Subcutaneous abdominal adipose tissue (tissue), 5 donors: ENCODE measurements around the gene CWH43.

Experiments
- H3K27ac ChIP-seq: one replicate; pipeline ENCODE4 v1.7.0; 2013; ENCODE audit warnings: low read depth, mild to moderate bottlenecking, inconsistent platforms, low read length, moderate library complexity
- H3K27me3 ChIP-seq, 5 donors: one replicate each; pipeline ENCODE4 v1.7.0; 2013; ENCODE audit warnings: low read length in 5 of 5, inconsistent platforms in 1 of 5; ENCODE audit not compliant: control insufficient read depth in 5 of 5, insufficient read depth in 4 of 5
- H3K36me3 ChIP-seq, 5 donors: one replicate each; pipeline ENCODE4 v1.7.0; 2013; ENCODE audit warnings: low read length in 5 of 5; ENCODE audit not compliant: control insufficient read depth in 5 of 5, insufficient read depth in 5 of 5
- H3K4me1 ChIP-seq, 5 donors: one replicate each; pipeline ENCODE4 v1.7.0; 2013; ENCODE audit warnings: low read length in 5 of 5, mild to moderate bottlenecking in 3 of 5, moderate library complexity in 1 of 5; ENCODE audit not compliant: control insufficient read depth in 5 of 5, insufficient read depth in 5 of 5
- H3K4me3 ChIP-seq, 5 donors: one replicate each; pipeline ENCODE4 v1.7.0; 2013; ENCODE audit warnings: low read length in 5 of 5, low read depth in 1 of 5
- H3K9ac ChIP-seq, 5 donors: one replicate each; pipeline ENCODE4 v1.7.0; 2013; ENCODE audit warnings: low read length in 5 of 5, mild to moderate bottlenecking in 4 of 5, moderate library complexity in 3 of 5
- H3K9me3 ChIP-seq, 5 donors: one replicate each; pipeline ENCODE4 v1.7.0; 2013; ENCODE audit warnings: low read length in 5 of 5; ENCODE audit not compliant: control insufficient read depth in 5 of 5
- donor health status: healthy.
- donor health status: healthy.
- donor health status: healthy.
- donor health status: healthy.
- donor health status: healthy.

The CWH43 gene

DNA sequence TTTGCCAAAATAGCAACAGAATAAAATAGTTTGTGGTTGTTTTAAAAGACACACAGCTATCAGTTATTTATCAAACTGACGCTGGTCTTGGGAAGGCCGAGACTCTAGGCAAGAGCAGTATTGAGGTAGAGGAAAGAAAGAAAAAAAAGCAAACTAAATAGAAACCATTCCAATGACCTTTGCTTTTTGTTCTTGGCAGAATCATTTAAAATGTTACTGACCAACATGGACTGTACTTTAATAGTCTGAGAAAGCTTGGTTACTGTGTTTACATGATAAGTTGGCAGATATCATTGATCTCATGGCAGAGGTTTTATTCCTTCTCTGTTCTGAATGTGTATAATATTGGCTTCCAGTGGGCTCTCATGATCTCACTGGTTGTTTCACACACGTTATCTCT, 11.9 kb downstream of the CWH43 start:
- H3K36me3 ChIP-seq = no peaks in the 10 kb centered on the region
- H3K27ac ChIP-seq = no peak overlapping the region
- no peak overlapping the region for H3K4me3 ChIP-seq
- no peak overlapping the region for H3K9ac ChIP-seq
- peaks cover 0 to 8% (median 0%) of the 10 kb centered on the region in 5 donors for H3K27me3 ChIP-seq
- no peaks in the 10 kb centered on the region for H3K4me1 ChIP-seq
- peaks cover 0 to 3% (median 0%) of the 10 kb centered on the region in 5 donors for H3K9me3 ChIP-seq

GRCh38 chr4:48998440-48998839, 12.4 kb downstream of the CWH43 start:
- no peaks in the 10 kb centered on the region for H3K36me3 ChIP-seq
- no peaks in the 10 kb centered on the region for H3K4me1 ChIP-seq
- no peak overlapping the region for H3K9ac ChIP-seq
- peaks cover 0 to 3% (median 0%) of the 10 kb centered on the region in 5 donors for H3K9me3 ChIP-seq
- H3K4me3 ChIP-seq = no peak overlapping the region
- no peak overlapping the region for H3K27ac ChIP-seq
- peaks cover 0 to 8% (median 0%) of the 10 kb centered on the region in 5 donors for H3K27me3 ChIP-seq

GRCh38 chr4:49000806-49001205, 14.7 kb downstream of the CWH43 start:
- Histone ChIP-seq H3K9ac (no peak overlapping the region), H3K27ac (no peak overlapping the region), H3K9me3 (peaks cover 0 to 3% (median 0%) of the 10 kb centered on the region in 5 donors), H3K4me1 (no peaks in the 10 kb centered on the region), H3K27me3 (peaks cover 0 to 1% (median 0%) of the 10 kb centered on the region in 5 donors), H3K4me3 (no peak overlapping the region), H3K36me3 (no peaks in the 10 kb centered on the region)

GRCh38 chr4:49002931-49003330, 16.9 kb downstream of the CWH43 start:
- Histone ChIP-seq H3K9me3 (peaks cover 0 to 3% (median 0%) of the 10 kb centered on the region in 5 donors), H3K27ac (no peak overlapping the region), H3K4me3 (no peak overlapping the region)

DNA sequence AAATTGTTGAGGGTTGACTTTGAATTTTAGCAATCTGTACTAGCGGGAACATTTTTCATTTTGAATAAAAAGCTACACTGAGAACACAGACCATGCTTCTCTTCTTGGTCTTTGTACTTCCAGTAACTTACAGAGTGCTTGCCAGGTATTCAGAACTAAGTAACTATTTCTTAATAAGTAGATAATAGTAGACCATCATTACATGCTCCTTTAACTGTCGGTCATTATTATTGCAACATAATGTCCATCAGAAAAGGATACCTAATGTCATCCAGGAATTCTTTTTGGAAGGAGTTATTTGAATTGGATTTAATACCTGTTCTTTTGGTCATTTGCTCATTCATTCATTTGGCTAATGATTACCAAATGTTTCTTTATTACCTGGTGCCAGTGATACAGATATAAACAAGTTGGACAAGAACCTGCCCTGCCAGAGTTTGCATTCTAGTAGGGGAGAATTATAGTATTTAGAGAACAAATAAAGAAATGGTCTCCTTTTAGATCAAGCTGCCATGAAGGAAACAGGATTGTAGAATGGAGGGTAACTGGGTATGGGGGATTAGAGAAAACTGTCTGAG, 32.7 kb downstream of the CWH43 start:
- Histone ChIP-seq H3K9me3 (peaks cover 2 to 22% (median 9%) of the 10 kb centered on the region in 5 donors), H3K4me3 (no peak overlapping the region), H3K36me3 (no peaks in the 10 kb centered on the region), H3K9ac (no peak overlapping the region), H3K27me3 (no peaks in the 10 kb centered on the region), H3K27ac (no peak overlapping the region), H3K4me1 (no peaks in the 10 kb centered on the region)

More at GRCh38 chr4:49002931-49003330, 16.9 kb downstream of the CWH43 start:
- Histone ChIP-seq H3K4me1 (no peaks in the 10 kb centered on the region), H3K27me3 (no peaks in the 10 kb centered on the region), H3K9ac (no peak overlapping the region), H3K36me3 (no peaks in the 10 kb centered on the region)

DNA sequence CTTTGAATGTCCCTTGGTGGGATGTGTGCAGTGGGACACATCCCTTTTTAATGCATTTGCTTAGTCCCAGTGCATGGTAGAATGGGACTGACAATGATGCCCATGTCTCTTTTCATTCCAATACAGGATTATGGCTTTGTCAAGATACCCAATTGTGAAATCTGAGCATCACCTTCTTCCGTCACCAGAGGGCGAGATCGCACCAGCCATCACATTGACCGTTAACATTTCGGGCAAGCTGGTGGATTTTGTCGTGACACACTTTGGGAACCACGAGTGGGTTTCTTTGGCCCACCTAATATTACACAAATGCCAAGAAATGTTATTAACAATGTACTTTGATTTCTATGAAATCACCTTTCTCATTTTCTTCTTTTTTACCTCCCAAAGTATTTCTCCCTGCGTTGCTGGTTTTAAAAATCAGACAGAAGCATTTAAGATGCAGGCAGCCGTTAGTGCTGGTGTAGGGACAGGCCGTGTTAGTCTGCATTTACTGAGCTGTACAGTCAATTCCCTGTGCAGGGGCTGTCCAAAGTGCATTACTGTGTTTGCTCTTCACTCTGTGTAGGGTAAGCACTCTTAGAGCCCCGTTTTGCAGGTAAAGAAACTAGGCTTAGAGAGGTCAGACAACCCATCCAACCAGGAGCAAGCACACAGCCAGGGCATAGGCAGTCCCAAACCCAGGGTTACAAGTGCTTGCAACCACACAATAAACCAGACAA, 46.5 kb downstream of the CWH43 start:
- H3K36me3 ChIP-seq = no peaks in the 10 kb centered on the region
- no peaks in the 10 kb centered on the region for H3K27me3 ChIP-seq
- no peak overlapping the region for H3K4me3 ChIP-seq
- H3K9ac ChIP-seq = no peak overlapping the region
- H3K4me1 ChIP-seq = no peaks in the 10 kb centered on the region
- H3K9me3 ChIP-seq = no peaks in the 10 kb centered on the region
- H3K27ac ChIP-seq = no peak overlapping the region

GRCh38 chr4:49036528-49036927, 50.5 kb downstream of the CWH43 start:
- no peaks in the 10 kb centered on the region for H3K9me3 ChIP-seq
- no peak overlapping the region for H3K27ac ChIP-seq
- no peak overlapping the region for H3K9ac ChIP-seq
- H3K4me3 ChIP-seq = no peak overlapping the region
- H3K36me3 ChIP-seq = no peaks in the 10 kb centered on the region
- H3K27me3 ChIP-seq = peaks cover 0 to under 1% (median 0%) of the 10 kb centered on the region in 5 donors
- no peaks in the 10 kb centered on the region for H3K4me1 ChIP-seq

GRCh38 chr4:49044270-49044669, 58.2 kb downstream of the CWH43 start:
- peaks cover 0 to 2% (median 0%) of the 10 kb centered on the region in 5 donors for H3K27me3 ChIP-seq
- no peaks in the 10 kb centered on the region for H3K36me3 ChIP-seq
- no peak overlapping the region for H3K27ac ChIP-seq
- H3K4me1 ChIP-seq = no peaks in the 10 kb centered on the region
- H3K9ac ChIP-seq = no peak overlapping the region
- no peaks in the 10 kb centered on the region for H3K9me3 ChIP-seq
- H3K4me3 ChIP-seq = no peak overlapping the region

- H3K4me1 ChIP-seq = no peaks in the 10 kb centered on the region
- H3K27ac ChIP-seq = no peak overlapping the region
- H3K9me3 ChIP-seq = peaks cover 3 to 25% (median 14%) of the 10 kb centered on the region in 5 donors
- H3K9ac ChIP-seq = no peak overlapping the region
- H3K36me3 ChIP-seq = no peaks in the 10 kb centered on the region
- H3K4me3 ChIP-seq = no peak overlapping the region
- H3K27me3 ChIP-seq = no peaks in the 10 kb centered on the region
Observed at GRCh38 chr4:49058306-49058705, 72.2 kb downstream of the CWH43 start.

- Histone ChIP-seq H3K36me3 (no peaks in the 10 kb centered on the region), H3K9me3 (peaks cover 3 to 15% (median 13%) of the 10 kb centered on the region in 5 donors), H3K27ac (no peak overlapping the region), H3K9ac (no peak overlapping the region), H3K27me3 (no peaks in the 10 kb centered on the region), H3K4me1 (no peaks in the 10 kb centered on the region), H3K4me3 (no peak overlapping the region)
Observed at GRCh38 chr4:49063670-49064069, 77.6 kb downstream of the CWH43 start.
